HS-27A (cell line): ENCODE data around the gene ECPAS.
A peak's percentile ranks its signal among the peaks of the same experiment; 100 is the strongest.
"Not testable (repeated sequence)": the region's sequence is repeated elsewhere in the genome, so short reads cannot be mapped to it uniquely, and the experiment has no call there.

Experiments used
- DNase-seq: peaks from one replicate; pipeline ENCODE4 v3.0.0-alpha.2; 2012; ENCODE audit warnings: low read depth, missing footprints

The ECPAS gene

GRCh38 chr9:111414406-111414805 is 69.8 kb downstream of the ECPAS start:
- DNase-seq, result no peak

GRCh38 chr9:111413996-111414395 is 70.2 kb downstream of the ECPAS start:
- no peak for DNase-seq

GRCh38 chr9:111412280-111412679 is 71.9 kb downstream of the ECPAS start:
- no peak for DNase-seq

GRCh38 chr9:111411266-111411665 is 72.9 kb downstream of the ECPAS start:
- no peak for DNase-seq

GRCh38 chr9:111407813-111408212 is 76.4 kb downstream of the ECPAS start:
- DNase-seq, result no peak

- no peak for DNase-seq
Observed at GRCh38 chr9:111405701-111406100, 78.5 kb downstream of the ECPAS start.

GRCh38 chr9:111401486-111401885 is 82.7 kb downstream of the ECPAS start:
- DNase-seq, result not testable (repeated sequence)

GRCh38 chr9:111400564-111400898 is 83.7 kb downstream of the ECPAS start:
- no peak for DNase-seq

- DNase-seq, result no peak
Observed at GRCh38 chr9:111399772-111400563, 84.2 kb downstream of the ECPAS start.

- DNase-seq, result no peak
Observed at GRCh38 chr9:111399211-111399739, 84.9 kb downstream of the ECPAS start.

- DNase-seq, result no peak
Observed at GRCh38 chr9:111393971-111394370, 90.2 kb downstream of the ECPAS start.

- DNase-seq, result no peak
Observed at GRCh38 chr9:111389406-111389805, 94.8 kb downstream of the ECPAS start.

GRCh38 chr9:111386386-111386785 is 97.8 kb downstream of the ECPAS start:
- no peak for DNase-seq

GRCh38 chr9:111381006-111381405 is 103.2 kb downstream of the ECPAS start:
- DNase-seq, result no peak

- DNase-seq, result no peak
Observed at GRCh38 chr9:111375817-111376564, 108.2 kb downstream of the ECPAS start.

GRCh38 chr9:111375062-111375461 is 109.1 kb downstream of the ECPAS start:
- DNase-seq, result no peak

- DNase-seq, result no peak
Observed at GRCh38 chr9:111372297-111372696, 111.9 kb downstream of the ECPAS start.

GRCh38 chr9:111366978-111367377 is 117.2 kb downstream of the ECPAS start:
- DNase-seq, result no peak

- DNase-seq, result no peak
Observed at GRCh38 chr9:111362526-111362925, 121.7 kb downstream of the ECPAS start.

GRCh38 chr9:111360881-111361280 is 123.3 kb downstream of the ECPAS start:
- DNase-seq, result no peak

- DNase-seq, result peak; percentile 47
Observed at GRCh38 chr9:111356481-111357244, 127.5 kb downstream of the ECPAS start.

- DNase-seq, result no peak
Observed at GRCh38 chr9:111352545-111352944, 131.6 kb downstream of the ECPAS start.

- no peak for DNase-seq
Observed at GRCh38 chr9:111350556-111350955, 133.6 kb downstream of the ECPAS start.
